GM18858 (cell line): ENCODE results near the gene RGL3.
"Not testable (repeated sequence)": the region's sequence is repeated elsewhere in the genome, so short reads cannot be mapped to it uniquely, and the experiment has no call there.

Source experiments
- ATAC-seq: cut with Tn5 transposase; IDR thresholded peaks from one replicate; pipeline ENCODE4 v1.9.1; 2021; ENCODE audit not compliant: unreplicated experiment

Gene RGL3

DNA sequence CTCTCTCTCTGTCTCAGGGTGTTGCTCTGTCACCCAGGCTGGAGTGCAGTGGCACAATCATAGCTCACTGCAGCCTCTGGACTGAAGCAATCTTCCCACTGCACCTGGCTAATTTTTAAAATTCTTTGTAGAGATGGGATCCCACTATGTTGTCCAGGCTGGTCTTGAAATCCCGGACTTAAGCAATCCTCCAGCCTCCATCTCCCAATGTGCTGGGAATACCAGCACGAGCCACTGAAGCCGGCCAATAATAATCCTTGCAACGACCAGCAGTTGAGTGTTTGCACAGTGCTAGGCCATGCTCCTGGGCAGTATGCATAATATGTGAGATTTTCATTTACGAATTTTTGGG, 34.4 kb downstream of the RGL3 start:
- no peak for ATAC-seq

DNA sequence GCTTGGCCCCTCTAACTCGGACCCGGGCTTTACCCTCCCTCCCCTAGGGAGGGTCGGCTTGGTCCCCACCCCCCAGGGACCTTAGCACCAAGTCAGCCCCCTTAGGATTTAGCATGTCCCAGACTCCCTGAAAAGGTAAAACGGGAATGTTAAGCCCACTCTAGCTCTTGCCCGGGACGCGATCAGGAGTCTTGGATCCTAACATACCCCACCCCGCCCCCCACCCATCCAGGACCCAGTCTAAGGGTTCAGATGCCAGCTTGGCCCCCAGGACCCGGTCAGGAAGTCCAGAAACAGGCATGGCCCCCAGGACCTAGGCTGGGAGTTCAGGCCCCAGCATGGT, 35.4 kb downstream of the RGL3 start:
- no peak for ATAC-seq

DNA sequence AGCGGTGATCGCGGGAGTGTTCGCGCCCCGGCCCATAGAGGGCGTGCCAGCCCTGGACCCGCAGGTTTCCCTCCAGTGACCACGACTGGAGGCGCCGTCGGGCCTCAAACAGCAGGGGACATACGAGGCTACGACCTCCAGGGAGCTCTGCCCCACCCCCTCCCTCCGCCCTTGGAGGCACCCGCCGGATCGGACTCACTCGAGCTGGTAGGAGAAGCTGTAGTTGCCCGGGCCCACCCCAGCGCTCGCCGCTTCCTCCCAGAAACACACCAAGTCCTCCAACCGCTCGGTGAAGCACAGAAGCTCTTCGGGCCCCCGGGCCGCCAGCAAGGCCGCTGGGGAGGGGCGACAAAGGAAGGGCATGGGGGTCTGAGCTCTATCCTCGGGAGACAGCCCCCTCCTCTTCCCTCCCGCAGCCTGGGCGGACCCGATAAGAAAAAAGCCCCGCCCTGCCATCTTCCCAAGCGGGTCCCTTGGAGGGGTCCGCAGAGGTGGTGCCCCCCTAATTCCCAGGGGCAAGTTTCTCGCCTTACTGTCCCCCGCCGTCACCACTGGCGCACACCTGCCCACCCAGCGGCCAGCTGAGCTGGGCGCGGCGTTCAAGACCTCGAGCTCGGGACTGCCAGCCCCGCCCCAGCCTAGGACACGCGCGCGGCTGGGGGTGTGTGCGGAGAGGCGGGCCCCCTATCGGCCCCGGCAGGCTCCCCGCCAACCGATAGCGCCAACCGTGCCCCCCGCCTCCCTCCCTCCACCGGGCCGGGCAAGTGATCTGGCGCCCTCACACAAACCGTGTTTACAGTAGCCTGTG, 36.0 kb downstream of the RGL3 start:
- no peak for ATAC-seq

DNA sequence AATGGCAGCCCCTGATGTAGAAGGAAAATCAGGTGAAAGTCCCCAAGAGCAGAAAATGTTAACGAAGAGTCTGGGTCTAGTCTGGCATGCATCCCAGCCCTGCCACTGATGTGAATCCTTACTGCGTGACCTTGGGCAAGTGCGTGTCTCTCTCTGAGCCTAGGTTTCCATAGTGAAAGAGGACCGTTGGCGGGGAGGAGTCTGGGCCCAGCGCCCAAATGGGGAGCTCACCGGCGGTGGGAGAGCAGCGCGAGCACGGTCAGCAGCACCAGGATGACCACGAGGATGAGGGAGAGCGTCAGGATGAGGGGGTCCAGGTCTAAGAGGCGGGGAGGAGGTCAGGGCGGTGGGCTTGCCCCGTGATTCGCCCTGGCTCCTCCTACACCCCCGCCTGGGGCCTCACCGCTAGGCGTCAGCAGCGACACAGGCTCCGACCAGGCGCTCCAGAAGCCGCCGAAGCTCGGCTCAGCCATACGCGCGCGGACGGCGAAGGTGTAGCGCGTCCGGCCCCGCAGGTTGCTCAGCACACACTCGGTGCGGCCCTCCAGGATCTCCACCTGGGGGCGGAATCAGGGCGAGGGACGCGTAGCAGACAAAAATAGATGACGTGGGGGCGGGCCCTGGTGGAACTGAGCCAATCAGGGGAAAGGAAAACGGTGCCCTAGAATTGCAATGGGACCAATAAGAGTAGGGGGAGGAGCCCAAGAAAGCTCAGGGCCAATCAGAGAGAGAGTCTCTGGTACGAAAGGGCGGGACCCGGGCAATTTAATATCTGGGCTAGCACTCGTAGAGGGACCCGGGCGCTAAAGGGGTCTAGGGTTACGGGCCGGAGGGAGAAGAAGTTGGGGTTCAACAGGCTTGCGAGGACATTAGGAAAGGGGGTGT, 38.2 kb downstream of the RGL3 start:
- ATAC-seq = peak; percentile 60

DNA sequence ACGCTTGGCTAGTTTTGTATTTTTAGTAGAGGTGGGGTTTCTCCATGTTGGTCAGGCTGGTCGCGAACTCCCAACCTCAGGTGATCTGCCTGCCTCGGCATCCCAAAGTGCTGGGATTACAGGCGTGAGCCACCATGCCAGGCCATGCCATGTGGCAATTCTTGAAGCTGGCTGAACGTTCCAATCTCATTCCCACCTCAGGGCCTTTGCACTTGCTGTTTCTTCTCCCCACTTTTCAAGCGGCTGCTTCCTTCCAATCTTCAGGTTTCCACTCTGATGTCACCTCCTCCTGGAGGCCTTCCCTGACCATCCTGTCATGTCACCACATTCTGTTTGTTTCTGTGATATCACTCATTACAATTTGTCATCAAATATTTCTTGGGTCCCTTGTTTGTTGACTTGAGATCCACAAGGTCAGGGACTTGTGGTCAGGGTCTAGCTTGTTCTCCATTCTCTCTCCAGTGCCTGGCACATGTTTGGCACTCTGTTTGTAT, 39.2 kb downstream of the RGL3 start:
- ATAC-seq = no peak

DNA sequence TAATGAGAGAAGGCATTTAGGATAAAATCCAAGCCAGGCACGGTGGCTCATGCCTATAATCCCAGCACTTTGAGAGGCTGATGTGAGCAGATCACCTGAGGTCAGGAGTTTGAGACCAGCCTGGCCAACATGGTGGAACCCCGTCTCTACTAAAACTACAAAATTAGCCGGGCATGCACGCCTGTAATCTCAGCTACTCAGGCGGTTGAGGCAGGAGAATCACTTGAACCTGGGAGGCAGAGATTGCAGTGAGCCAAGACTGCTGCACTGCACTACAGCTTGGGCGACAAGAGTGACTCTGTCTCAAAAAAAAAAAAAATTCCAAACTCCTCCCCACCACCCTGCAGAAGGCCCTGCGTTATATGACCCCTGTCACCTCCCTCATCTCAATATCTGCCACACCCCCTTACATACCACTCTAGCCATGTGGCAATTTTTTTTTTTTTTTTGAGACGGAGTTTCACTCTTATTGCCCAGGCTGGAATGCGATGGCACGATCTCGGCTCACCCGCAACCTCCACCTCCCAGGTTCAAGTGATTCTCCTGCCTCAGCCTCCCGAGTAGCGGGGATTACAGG, 39.8 kb downstream of the RGL3 start:
- not testable (repeated sequence) for ATAC-seq

DNA sequence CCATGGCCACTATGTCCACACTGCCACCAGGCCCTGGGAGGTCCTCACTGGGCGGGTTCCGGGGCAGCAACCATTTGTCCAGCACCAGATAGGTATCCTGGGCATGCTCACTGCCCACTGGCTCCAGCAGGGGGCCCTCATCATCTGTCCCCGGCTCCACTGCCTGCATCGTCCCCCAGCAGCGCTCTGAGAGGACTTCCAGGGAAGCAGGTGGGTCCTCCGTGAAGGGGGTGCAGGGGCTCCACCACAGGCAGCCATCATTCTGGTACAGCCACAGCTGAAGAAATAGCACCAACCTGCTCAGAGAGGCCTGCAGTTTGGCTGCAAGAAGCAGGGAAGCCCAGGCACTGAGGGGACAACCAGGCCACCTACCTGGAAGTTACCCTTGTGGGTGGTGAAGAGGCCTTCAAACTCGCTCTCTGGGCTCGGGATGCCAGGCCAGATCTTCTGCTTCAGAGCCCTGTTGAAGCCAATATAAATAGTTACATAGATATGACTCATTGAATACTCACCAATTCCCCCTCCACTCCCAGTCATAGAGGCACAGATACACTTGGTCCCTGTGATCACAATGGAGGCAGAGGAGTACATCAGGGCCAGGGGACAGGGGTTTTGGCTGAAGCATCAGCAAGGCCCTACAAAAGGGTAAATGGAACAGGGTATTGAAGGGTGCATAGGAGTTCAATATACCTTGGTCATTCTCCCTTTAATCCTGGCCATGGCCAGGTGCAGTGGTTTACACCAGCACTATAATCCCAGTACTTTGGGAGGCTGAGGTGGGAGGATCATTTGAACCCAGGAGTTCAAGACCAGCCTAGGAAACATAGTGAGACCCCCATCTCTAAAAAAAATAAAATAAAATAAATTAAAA, 40.6 kb downstream of the RGL3 start:
- ATAC-seq = no peak

DNA sequence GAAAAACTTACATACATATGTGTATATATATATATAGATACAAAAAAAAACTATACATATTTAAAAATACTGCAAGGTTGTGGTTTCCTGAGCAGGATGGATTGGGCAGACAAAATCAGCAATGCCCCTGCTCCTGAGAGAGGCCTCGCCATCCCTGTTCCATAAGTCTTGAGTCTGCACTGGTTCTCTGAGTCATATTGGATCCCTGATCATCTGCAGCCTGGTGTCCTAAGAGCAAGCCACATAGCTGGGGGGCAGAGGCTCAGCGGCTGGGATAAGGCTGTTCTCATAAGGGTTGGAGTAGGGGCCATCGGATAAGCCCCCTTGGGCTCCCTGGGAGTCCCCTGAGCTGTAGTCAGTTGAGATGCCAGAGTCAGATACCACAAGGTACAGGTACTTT, 41.4 kb downstream of the RGL3 start:
- no peak for ATAC-seq

DNA sequence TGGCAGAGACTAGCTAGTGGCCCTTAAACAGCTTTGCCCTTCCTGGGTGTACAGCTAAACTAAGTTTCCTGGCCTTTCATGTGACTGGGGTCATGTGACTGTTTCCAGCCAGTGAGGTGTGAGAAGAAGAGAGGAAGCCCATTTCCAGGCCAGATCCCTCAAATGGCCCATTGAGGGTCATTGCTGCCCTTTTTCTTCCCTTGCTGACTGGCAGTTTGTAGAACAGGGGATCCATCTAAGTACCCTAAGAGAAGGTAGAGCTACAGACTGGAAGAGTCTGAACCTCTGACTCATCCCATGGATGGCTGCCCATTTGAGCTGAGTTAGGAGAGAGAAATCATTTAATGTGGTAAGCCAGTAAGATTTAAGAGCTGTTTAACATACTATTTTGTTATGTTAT, 41.9 kb downstream of the RGL3 start:
- no peak for ATAC-seq

DNA sequence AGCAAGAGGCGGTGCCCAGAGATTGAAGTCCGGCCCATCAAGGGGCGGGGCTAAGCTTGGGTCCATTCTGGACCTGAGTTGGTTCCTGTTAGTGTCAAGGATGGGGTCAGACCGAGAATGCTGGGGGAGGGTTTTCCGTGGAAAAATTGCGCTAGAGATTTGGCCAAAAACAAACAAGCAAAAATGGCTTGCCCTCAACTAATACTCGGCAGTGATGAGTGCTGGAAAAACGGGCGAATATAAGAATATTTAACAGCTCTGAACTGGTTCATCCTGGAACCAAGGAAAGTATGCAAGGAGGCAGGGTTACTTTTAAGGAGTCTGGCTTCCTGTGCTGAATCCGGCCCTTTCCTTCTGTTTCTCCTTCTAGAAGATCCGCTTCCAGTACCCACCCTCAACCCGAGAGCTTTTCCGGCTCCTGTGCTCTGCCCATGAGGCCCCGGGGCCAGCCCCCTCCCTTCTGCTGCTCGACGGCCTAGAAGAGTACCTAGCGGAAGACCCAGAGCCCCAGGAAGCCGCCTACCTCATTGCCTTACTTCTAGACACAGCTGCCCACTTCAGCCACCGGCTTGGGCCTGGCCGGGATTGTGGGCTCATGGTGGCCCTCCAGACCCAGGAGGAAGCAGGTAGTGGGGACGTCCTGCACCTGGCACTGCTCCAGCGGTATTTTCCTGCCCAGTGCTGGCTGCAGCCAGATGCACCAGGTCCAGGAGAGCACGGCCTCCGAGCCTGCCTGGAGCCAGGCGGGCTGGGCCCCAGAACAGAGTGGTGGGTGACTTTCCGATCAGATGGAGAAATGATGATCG, 43.8 kb downstream of the RGL3 start:
- no peak for ATAC-seq

DNA sequence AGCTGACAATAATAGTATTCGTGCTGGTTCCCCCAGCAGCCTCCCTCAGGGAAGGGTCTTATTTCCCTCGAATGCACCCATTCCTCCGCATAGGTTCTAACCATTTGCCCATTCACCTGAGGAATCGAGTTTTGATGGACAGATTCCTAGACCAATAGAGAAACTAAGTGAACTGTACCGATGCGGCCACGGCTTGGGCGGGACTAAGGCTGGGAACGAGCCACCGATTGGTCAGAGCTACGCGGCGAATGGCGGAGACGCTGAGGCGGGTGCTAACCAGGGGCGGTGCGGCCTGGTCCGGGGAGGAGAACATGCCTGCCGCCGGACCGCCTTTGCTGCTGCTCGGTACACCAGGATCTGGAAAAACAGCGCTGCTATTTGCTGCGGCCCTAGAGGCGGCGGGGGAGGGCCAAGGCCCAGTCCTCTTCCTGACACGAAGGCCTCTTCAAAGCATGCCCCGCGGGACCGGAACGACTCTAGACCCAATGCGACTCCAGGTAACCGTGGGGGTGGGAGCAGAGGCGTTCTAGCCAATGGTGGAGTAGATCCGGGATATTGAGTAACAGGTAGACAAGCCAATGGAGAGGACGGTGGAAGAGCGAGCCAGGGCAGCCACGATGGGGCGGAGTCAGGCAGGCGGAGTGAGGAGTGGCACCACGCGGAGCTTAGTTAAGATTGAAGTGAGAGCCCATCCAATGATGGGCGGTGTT, 44.5 kb downstream of the RGL3 start, which contains the start of gene SWSAP1:
TSS of gene SWSAP1 (plus strand) at position 234 of the 710 bp plus-strand sequence. CDS start at position 249, 15 bp downstream.
- ATAC-seq = peak; percentile 69

DNA sequence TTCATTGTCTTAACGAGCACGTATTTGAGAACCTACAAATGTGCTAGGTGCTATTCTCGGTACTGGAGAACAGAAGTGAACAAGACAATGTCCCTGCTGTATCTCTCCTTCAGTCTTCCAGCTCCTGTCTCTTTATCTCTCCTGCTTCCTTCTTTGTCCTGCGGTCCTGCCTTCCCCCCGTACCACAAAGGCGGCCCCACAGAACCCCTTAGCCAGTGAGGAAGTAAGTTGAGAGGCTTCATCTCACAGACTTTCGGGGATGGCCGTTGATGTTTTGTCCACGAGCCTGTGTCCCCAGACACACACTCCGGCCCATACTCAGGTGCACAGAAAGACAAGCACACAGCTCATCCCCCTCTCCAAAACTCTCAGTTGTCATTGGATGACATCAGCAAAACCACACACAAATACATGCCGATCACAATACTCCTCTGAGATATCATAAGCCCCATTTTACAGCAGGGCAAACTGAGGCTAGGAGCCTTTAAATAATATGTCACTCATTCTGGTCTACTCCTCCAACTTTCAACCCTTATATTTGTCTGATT, 45.2 kb downstream of the RGL3 start:
- ATAC-seq = no peak

DNA sequence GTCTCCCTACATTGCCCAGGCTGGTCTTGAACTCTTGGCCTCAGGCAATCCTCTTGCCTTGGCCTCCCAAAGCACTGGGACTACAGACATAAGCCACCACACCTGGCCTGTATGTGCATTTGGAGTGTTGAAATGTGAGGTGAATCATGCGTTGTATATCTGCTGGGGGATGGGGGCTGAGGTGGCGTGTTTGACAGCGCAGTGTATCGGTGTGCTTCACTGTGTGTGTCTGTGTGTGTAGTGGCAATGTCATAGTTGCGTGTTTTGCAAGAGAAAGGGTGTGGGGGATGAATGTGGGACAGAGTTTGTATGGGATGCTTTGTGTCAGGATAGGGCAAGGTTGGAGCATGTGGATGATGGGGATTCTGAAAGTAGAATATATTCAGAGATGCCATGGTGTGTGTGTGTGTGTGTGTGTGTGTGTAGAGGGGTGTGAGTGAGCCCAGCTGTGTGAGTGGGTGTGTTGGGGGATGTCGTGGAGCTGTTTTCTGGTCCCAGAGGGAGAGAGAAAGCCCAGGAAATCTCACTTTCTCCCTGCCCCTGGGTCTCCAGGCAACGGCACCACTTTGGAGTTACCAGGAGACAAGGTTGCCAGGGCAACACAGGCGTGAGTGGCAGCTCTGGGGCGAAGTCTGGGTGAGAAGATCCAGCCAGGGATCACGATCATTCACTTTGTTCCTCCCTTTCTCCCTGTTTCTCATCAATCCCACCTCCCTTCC, 45.8 kb downstream of the RGL3 start:
- ATAC-seq = no peak

DNA sequence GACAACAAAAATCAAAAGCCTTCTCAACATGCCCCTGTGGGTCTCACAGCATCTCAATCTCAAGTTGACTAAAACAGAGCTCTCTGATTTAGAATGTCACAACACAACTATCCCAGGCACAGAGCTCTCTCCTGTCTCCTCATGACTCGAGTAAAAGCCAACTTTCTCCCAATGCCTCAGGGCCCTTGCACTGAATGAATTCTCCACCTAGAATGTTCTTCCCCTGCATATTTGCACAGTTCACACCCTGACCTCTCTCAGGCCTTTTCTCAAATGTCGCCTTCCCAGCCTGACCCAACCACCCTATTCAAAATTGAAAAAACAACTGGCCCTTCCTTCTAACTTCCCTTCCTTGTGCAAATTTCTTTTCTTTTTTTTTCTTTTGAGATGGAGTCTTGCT, 48.4 kb downstream of the RGL3 start:
- no peak for ATAC-seq

DNA sequence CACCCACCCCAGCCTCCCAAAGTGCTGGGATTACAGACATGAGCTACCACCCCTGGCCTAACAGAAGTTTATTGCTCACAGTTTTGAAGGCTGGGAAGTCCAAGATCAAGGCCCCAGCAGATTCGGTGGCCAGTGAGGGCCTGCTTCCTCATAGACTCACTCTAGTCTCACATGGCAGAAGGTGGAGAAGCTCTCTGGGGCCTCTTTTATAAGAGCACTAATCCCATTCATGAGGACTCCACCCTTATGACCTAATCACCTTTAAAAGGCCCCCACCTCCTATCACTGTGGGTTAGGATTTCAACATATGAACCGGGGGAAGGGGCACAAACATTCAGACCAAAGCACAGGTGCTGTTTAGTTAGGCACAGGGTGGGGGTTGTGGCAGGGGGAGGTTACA, 51.6 kb downstream of the RGL3 start:
- no peak for ATAC-seq

DNA sequence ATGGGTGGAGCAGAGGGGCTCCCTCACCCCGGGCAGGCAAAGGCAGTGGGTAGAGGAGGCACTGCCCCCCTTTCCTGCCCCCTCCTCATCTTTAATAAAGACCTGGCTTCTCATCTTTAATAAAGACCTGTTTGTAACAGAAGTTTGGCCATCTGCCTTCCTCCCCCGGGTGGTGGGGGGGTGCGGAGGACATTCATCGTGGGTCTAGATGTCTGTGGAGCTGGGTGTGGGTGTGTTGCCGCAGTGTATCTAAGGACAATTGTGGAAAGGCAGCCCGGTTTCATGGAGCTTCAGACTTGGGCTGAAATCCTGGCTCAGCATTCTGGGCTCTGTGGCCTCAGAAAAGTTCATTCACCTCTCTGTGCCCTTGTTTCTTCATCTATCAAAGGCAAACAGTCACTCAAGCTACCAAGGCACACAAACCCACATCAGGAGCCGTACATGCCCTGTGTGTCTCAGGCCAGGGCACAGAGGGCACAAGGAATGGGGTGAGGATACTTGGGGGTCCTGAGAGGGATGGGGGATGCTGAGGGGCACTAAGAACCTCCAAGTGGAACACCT, 53.5 kb downstream of the RGL3 start:
- no peak for ATAC-seq

DNA sequence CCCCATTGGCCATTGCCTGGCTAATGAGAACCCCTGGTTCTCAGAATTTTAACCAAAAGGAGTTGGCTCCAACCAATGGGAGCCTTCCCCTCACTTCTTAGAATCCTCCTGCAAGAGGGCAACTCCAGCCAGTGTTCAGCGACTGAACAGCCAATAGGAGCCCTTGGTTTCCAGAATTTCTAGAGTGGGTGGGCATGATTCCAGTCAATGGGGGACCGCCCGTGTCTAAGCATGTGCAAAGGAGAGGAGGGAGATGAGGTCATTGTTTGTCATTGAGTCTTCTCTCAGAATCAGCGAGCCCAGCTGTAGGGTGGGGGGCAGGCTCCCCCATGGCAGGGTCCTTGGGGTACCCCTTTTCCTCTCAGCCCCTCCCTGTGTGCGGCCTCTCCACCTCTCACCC, 54.2 kb downstream of the RGL3 start:
- no peak for ATAC-seq

DNA sequence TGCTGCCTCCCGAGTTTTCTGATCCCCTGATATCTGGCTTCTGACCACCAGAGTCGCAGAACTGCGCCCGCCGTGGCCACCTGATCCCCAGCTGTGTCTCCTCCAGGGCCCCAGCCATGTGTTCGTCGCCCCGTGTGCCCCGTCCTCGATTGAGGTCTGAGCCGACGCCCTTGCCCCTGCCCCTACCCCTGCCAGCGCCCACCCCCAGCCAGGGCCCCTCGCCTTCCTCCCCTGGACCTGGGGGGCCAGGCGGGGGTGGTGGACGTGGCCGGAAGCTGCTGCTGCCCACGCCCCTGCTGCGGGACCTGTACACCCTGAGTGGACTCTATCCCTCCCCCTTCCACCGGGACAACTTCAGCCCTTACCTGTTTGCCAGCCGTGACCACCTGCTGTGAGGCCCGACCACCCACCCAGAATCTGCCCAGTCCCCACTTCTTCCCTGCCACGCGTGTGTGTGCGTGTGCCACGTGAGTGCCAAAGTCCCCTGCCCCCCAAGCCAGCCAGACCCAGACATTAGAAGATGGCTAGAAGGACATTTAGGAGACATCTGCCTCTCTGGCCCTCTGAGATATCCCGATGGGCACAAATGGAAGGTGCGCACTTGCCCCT, 54.7 kb downstream of the RGL3 start:
- ATAC-seq = no peak
